HG03060 (cell line): ENCODE results near the gene ADIPOQ.
"Not testable (repeated sequence)": the region's sequence is repeated elsewhere in the genome, so short reads cannot be mapped to it uniquely, and the experiment has no call there.

Experiments used
- ATAC-seq: cut with Tn5 transposase; IDR thresholded peaks from one replicate; pipeline ENCODE4 v1.9.1; 2021; ENCODE audit warnings: low read depth, moderate number of reproducible peaks; ENCODE audit not compliant: unreplicated experiment

Gene ADIPOQ

GRCh38 chr3:186870421-186871201, 28.1 kb downstream of the ADIPOQ start:
- ATAC-seq = no peak

- no peak for ATAC-seq
Measured at GRCh38 chr3:186871403-186871924, 29.0 kb downstream of the ADIPOQ start.

GRCh38 chr3:186873796-186874195, 31.3 kb downstream of the ADIPOQ start:
- not testable (repeated sequence) for ATAC-seq

GRCh38 chr3:186874216-186874615, 31.7 kb downstream of the ADIPOQ start:
- ATAC-seq = not testable (repeated sequence)

- not testable (repeated sequence) for ATAC-seq
Measured at GRCh38 chr3:186874841-186875240, 32.3 kb downstream of the ADIPOQ start.

GRCh38 chr3:186875708-186876107, 33.2 kb downstream of the ADIPOQ start:
- no peak for ATAC-seq

GRCh38 chr3:186879781-186880180, 37.3 kb downstream of the ADIPOQ start:
- no peak for ATAC-seq

GRCh38 chr3:186880406-186880805, 37.9 kb downstream of the ADIPOQ start:
- no peak for ATAC-seq

GRCh38 chr3:186882150-186882524, 39.6 kb downstream of the ADIPOQ start:
- ATAC-seq = no peak

GRCh38 chr3:186882881-186883685, 40.6 kb downstream of the ADIPOQ start:
- ATAC-seq = no peak

- no peak for ATAC-seq
Measured at GRCh38 chr3:186883686-186884058, 41.2 kb downstream of the ADIPOQ start.

- ATAC-seq = not testable (repeated sequence)
Measured at GRCh38 chr3:186884868-186885267, 42.4 kb downstream of the ADIPOQ start.

- ATAC-seq = no peak
Measured at GRCh38 chr3:186886202-186886981, 43.9 kb downstream of the ADIPOQ start.

GRCh38 chr3:186887507-186887938, 45.0 kb downstream of the ADIPOQ start:
- not testable (repeated sequence) for ATAC-seq

- ATAC-seq = no peak
Measured at GRCh38 chr3:186888569-186888968, 46.1 kb downstream of the ADIPOQ start.

GRCh38 chr3:186889698-186890097, 47.2 kb downstream of the ADIPOQ start:
- not testable (repeated sequence) for ATAC-seq

- no peak for ATAC-seq
Measured at GRCh38 chr3:186890911-186891310, 48.4 kb downstream of the ADIPOQ start.

- not testable (repeated sequence) for ATAC-seq
Measured at GRCh38 chr3:186893071-186893470, 50.6 kb downstream of the ADIPOQ start.

GRCh38 chr3:186895406-186895805, 52.9 kb downstream of the ADIPOQ start:
- no peak for ATAC-seq

- ATAC-seq = no peak
Measured at GRCh38 chr3:186896006-186896405, 53.5 kb downstream of the ADIPOQ start.

- ATAC-seq = no peak
Measured at GRCh38 chr3:186896875-186897274, 54.4 kb downstream of the ADIPOQ start.
